Right atrium auricular region (tissue), 2 donors: Measurements from ENCODE around the gene TFDP1. TPM values are rescaled to one million over a fixed set of nuclear protein-coding genes. Genes with fewer than 3 reads are reported as not detected.

Experiments used
- DNase-seq: peaks from one replicate; pipeline ENCODE4 v3.0.0-alpha.2; 2019; ENCODE audit warnings: low spot score
- H3K27ac ChIP-seq, 2 donors: fragments of 200-600 bp; sonication (generic); 1 replicate in 1 of 2; 2 replicates in 1 of 2; pipeline ENCODE4 v1.5.1; 2016 to 2019
- H3K27me3 ChIP-seq, 2 donors: fragments of 200-600 bp; sonication (generic); one replicate each; pipeline versions ENCODE4 v1.5.1 to v1.6.0; 2017 to 2019
- H3K36me3 ChIP-seq: fragments of 200-600 bp; sonication (generic); one replicate; pipeline ENCODE4 v1.5.1; 2016
- H3K4me1 ChIP-seq, 2 donors: fragments of 200-600 bp; sonication (generic); one replicate each; pipeline versions ENCODE4 v1.5.1 to v1.6.0; 2017 to 2019
- H3K4me3 ChIP-seq, 2 donors: fragments of 200-600 bp; sonication (generic); 1 replicate in 1 of 2; 2 replicates in 1 of 2; pipeline ENCODE4 v1.5.1; 2017 to 2019; ENCODE audit warnings: mild to moderate bottlenecking in 1 of 2, moderate library complexity in 1 of 2
- H3K9me3 ChIP-seq, 2 donors: fragments of 200-600 bp; sonication (generic); one replicate each; pipeline ENCODE4 v1.5.1; 2019
- total RNA-seq, 2 donors: library from RNA; depleted of rRNA; stranded (reverse); fragments of >200 nt; gene quantifications; one replicate each; pipeline ENCODE4 v1.1.0, GENCODE V29; 2016
- TF ChIP-seq, protein P1 (sequence below), 2 donors: fragments of 200-600 bp; sonication (generic); IDR thresholded peaks; one replicate each; pipeline ENCODE4 v1.5.1; 2019; ENCODE audit warnings: antibody characterized with exemption in 2 of 2

Gene TFDP1
- total RNA-seq, 2 donors from 2014 or later = 34.4 to 40.4 TPM

GRCh38 chr13:113599391-113599790, 14.8 kb downstream of the TFDP1 start:
- Histone ChIP-seq H3K27ac (no peak overlapping the region), H3K4me1 (no peaks in the 10 kb centered on the region), H3K4me3 (no peak overlapping the region), H3K27me3 (no peaks in the 10 kb centered on the region), H3K36me3 (peaks cover 7% of the 10 kb centered on the region), H3K9me3 (no peaks in the 10 kb centered on the region)
- no peak for DNase-seq
- TF ChIP-seq, protein P1, sequence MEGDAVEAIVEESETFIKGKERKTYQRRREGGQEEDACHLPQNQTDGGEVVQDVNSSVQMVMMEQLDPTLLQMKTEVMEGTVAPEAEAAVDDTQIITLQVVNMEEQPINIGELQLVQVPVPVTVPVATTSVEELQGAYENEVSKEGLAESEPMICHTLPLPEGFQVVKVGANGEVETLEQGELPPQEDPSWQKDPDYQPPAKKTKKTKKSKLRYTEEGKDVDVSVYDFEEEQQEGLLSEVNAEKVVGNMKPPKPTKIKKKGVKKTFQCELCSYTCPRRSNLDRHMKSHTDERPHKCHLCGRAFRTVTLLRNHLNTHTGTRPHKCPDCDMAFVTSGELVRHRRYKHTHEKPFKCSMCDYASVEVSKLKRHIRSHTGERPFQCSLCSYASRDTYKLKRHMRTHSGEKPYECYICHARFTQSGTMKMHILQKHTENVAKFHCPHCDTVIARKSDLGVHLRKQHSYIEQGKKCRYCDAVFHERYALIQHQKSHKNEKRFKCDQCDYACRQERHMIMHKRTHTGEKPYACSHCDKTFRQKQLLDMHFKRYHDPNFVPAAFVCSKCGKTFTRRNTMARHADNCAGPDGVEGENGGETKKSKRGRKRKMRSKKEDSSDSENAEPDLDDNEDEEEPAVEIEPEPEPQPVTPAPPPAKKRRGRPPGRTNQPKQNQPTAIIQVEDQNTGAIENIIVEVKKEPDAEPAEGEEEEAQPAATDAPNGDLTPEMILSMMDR (IDR thresholded peaks at IDR 0.05) = no peak

DNA sequence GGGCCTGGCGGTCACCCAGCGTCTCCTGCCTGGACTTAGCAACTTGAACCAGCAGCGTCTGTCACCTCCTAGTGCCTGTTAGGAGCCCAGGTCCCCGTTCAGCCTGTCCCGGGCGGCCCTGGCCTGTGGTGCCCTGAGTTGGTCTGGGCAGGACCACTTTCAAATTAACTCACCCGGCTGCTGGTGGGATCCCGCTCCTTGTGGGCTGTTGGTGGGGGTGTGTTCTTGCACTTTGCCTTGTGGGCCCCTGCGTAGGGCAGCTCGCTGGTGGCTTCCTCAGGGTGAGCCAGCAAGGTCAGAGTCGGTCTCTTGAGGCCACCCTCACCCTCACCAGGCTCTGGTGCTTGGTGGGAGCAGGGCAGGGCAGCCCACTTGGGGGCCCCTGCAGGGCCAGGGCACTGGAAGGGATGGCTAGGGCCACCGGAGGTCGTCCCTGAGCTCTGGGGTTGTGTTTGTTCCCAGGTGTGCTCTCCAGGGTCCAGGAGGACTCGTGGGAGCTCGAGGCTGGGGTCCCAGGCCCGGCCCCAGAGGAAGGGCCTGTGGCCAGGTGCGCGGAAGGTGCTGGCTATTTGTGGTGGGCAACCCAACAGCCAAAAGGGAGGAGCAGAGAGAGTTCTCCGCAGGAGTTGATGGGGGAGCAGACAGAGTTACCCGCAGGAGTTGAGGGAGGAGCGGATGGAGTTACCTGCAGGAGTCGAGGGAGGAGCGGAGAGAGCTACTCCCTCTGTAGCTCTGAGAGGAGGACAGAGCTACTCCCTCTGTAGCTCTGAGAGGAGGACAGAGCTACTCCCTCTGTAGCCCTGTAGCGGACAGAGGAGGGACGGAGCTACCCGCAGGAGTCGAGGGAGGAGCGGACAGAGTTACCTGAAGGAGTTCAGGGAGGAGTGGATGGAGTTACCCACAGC, 16.9 kb downstream of the TFDP1 start:
- Histone ChIP-seq H3K27ac (no peak overlapping the region), H3K27me3 (no peaks in the 10 kb centered on the region), H3K9me3 (no peaks in the 10 kb centered on the region), H3K36me3 (peaks cover 5% of the 10 kb centered on the region), H3K4me3 (no peak overlapping the region), H3K4me1 (no peaks in the 10 kb centered on the region)
- TF ChIP-seq, protein P1 (IDR thresholded peaks at IDR 0.05) = no peak
- no peak for DNase-seq

GRCh38 chr13:113602291-113602988, 17.9 kb downstream of the TFDP1 start:
- Histone ChIP-seq H3K4me3 (no peak overlapping the region), H3K27ac (no peak overlapping the region), H3K4me1 (no peaks in the 10 kb centered on the region), H3K27me3 (no peaks in the 10 kb centered on the region), H3K36me3 (no peaks in the 10 kb centered on the region), H3K9me3 (no peaks in the 10 kb centered on the region)
- TF ChIP-seq, protein P1 (IDR thresholded peaks at IDR 0.05) = no peak
- no peak for DNase-seq

GRCh38 chr13:113603116-113603710, 18.7 kb downstream of the TFDP1 start:
- no peak for DNase-seq
- no peak overlapping the region for H3K27ac ChIP-seq
- H3K4me3 ChIP-seq = no peak overlapping the region
- H3K36me3 ChIP-seq = no peaks in the 10 kb centered on the region
- TF ChIP-seq, protein P1 (IDR thresholded peaks at IDR 0.05) = no peak
- H3K9me3 ChIP-seq = no peaks in the 10 kb centered on the region
- H3K4me1 ChIP-seq = no peaks in the 10 kb centered on the region
- H3K27me3 ChIP-seq = no peaks in the 10 kb centered on the region

GRCh38 chr13:113604186-113604585, 19.6 kb downstream of the TFDP1 start:
- no peak overlapping the region for H3K27ac ChIP-seq

More at GRCh38 chr13:113604186-113604585, 19.6 kb downstream of the TFDP1 start:
- Histone ChIP-seq H3K4me1 (no peaks in the 10 kb centered on the region), H3K4me3 (no peak overlapping the region), H3K9me3 (no peaks in the 10 kb centered on the region), H3K36me3 (no peaks in the 10 kb centered on the region), H3K27me3 (no peaks in the 10 kb centered on the region)
- no peak for DNase-seq
- TF ChIP-seq, protein P1 (IDR thresholded peaks at IDR 0.05) = no peak
